SH-SY5Y (cell line): ENCODE measurements around the gene FAIM2.

Experiments
- GATA2 ChIP-seq: IDR thresholded peaks from 2 replicates; pipeline ENCODE4 v1.6.1; 2011; ENCODE audit warnings: mild to moderate bottlenecking, low read depth, low read length
- GATA3 ChIP-seq: IDR thresholded peaks from 2 replicates; pipeline ENCODE4 v1.6.1; 2011; ENCODE audit warnings: low read depth, mild to moderate bottlenecking, low read length, moderate library complexity

DNA sequence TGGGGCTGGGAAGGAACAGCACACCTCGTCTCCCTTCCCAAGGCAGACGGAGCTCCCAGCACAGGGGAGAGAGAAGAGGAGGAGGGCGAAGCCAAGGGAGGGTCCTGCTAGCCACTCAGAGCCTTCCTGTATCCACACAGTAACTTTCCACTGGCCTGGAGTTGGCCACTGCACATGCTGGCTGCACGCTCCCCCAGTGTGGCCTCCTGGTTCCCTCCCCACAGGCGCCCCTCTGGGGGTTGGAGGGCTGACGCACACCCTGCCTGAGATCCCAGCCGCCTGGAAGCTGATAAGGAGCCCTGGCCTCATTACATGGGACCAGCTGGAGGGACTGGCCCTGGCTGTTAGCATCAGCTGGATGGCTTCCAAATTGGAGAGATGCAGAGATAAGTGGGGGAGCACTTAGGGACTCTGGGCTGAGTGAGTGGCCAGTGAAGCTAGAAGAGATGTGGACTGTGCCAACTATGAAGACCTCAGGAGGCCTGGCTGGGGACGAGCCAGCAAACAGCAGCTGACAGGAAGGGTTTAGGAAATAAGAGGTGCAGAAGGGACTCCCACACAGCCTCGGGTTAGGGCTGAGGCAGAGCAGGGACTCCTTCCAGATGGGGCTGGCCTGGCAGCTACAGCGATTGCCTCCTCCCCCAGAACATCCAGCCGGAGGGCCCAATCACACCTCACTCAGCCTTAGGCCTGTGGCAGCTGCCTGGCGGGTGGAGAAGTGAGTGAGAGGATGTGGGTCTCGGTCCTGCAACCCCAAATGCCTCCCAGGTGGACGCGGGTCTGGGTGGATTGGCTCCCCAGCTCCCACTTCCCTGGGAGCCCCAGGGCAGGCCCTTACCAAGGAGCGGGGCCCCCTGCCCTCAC, 34.5 kb downstream of the FAIM2 start:
- TF ChIP-seq GATA2 (peak; percentile 100), GATA3 (peak; percentile 100)
